ENCODE data around the gene SCYL1. TPM values are rescaled to one million over a fixed set of nuclear protein-coding genes. Genes with fewer than 3 reads are reported as not detected.

The SCYL1 gene
- total RNA-seq, 6 donors from 2014 or later = 64.0 to 120 (median 88.8) TPM

DNA sequence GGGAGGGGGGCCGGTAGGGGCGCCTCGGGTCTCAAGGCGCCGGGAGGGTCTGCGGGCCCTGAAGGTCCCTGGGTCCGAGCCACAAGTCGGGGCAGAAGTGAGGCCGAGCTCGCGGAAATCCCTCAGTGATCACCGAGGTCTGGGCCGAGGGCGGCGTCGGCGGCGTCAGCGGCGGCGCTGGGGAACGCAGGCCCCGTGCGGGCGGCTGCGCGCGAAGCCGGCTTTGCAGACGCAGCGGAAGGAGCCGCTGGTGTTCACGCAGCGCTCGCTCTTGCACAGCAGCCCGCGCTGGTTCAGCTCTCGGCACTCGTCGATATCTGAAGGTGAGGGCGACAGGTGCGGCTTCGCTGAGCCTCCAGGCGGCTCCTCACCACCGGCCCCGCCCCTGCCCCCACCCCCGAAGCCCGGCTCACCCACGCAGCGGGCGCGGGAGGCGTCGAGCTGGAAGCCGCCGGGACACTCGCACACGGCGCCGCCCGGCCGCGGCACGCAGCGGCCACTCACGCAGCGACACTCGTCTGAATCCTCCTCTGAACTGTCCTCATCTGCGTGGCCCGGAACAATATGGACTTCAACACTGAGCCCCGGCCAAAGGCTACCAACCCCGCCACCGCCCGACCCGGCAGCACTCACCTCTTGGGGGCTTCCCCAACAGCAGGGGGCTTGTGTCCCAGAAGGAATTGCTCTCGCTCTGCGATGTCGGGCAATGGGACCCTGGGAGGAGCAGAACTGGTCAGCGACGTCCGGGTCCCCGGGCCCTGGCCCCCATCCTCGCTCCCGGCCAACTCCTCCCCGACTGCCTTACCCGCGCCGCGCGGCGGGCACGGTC lies 14.2 kb downstream of the SCYL1 start:
- no peak for TF ChIP-seq EP300 (IDR thresholded peaks at IDR 0.05)
- TF ChIP-seq, protein P1, sequence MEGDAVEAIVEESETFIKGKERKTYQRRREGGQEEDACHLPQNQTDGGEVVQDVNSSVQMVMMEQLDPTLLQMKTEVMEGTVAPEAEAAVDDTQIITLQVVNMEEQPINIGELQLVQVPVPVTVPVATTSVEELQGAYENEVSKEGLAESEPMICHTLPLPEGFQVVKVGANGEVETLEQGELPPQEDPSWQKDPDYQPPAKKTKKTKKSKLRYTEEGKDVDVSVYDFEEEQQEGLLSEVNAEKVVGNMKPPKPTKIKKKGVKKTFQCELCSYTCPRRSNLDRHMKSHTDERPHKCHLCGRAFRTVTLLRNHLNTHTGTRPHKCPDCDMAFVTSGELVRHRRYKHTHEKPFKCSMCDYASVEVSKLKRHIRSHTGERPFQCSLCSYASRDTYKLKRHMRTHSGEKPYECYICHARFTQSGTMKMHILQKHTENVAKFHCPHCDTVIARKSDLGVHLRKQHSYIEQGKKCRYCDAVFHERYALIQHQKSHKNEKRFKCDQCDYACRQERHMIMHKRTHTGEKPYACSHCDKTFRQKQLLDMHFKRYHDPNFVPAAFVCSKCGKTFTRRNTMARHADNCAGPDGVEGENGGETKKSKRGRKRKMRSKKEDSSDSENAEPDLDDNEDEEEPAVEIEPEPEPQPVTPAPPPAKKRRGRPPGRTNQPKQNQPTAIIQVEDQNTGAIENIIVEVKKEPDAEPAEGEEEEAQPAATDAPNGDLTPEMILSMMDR (IDR thresholded peaks at IDR 0.05) = no peak
- TF ChIP-seq POLR2A (IDR thresholded peaks at IDR 0.05) = no peak
- TF ChIP-seq POLR2AphosphoS5 (IDR thresholded peaks at IDR 0.05) = no peak
- DNase-seq (peak in 1 of 2 donors; percentile 87), ATAC-seq (ENCODE audit: low FRiP score in 2 of 2) (no peak)
- Histone ChIP-seq H3K27me3 (no peaks in the 10 kb centered on the region), H3K4me1 (peaks cover 18 to 31% (median 23%) of the 10 kb centered on the region in 4 donors), H3K27ac (peak overlapping the region; percentile 82 to 94 (median 90)), H3K9me3 (no peaks in the 10 kb centered on the region), H3K36me3 (peaks cover 0 to 52% (median 38%) of the 10 kb centered on the region in 4 donors), H3K4me3 (peak overlapping the region in 3 of 4 donors; percentile 48 to 68 (median 66))
- 91 to 93% methylated on average over 35 to 83 of the region's 92 CpGs for WGBS, 2 donors

GRCh38 chr11:65539744-65540289 lies 14.9 kb downstream of the SCYL1 start:
- peaks cover 0 to 46% (median 37%) of the 10 kb centered on the region in 4 donors for H3K36me3 ChIP-seq
- DNase-seq = peak; percentile 56 to 93
- no peaks in the 10 kb centered on the region for H3K9me3 ChIP-seq
- H3K4me3 ChIP-seq = peak overlapping the region; percentile 8 to 68 (median 57)
- WGBS, 2 donors = 15 to 28% methylated on average over 4 to 34 of the region's 60 CpGs
- H3K27me3 ChIP-seq = no peaks in the 10 kb centered on the region
- peaks cover 18 to 31% (median 23%) of the 10 kb centered on the region in 4 donors for H3K4me1 ChIP-seq
- ATAC-seq (ENCODE audit: low FRiP score in 2 of 2) = no peak
- H3K27ac ChIP-seq = peak overlapping the region; percentile 82 to 94 (median 90)
- TF ChIP-seq POLR2A (IDR thresholded peaks at IDR 0.05) (peak in 2 of 4 donors; percentile 35 to 40), EP300 (IDR thresholded peaks at IDR 0.05) (no peak), POLR2AphosphoS5 (IDR thresholded peaks at IDR 0.05) (no peak)
- TF ChIP-seq, protein P1 (IDR thresholded peaks at IDR 0.05) = peak in 1 of 6 experiments; percentile 62

GRCh38 chr11:65540290-65541092 lies 15.6 kb downstream of the SCYL1 start:
- DNase-seq (peak; percentile 95 to 99), ATAC-seq (ENCODE audit: low FRiP score in 2 of 2) (peak; percentile 95 to 96)
- Histone ChIP-seq H3K27ac (peak overlapping the region; percentile 82 to 94 (median 90)), H3K27me3 (no peaks in the 10 kb centered on the region), H3K4me3 (peak overlapping the region; percentile 8 to 68 (median 57)), H3K4me1 (peaks cover 18 to 33% (median 23%) of the 10 kb centered on the region in 4 donors), H3K36me3 (peaks cover 0 to 42% (median 31%) of the 10 kb centered on the region in 4 donors), H3K9me3 (no peaks in the 10 kb centered on the region)
- TF ChIP-seq EP300 (IDR thresholded peaks at IDR 0.05) = no peak
- TF ChIP-seq, protein P1 (IDR thresholded peaks at IDR 0.05) = peak; percentile 80 to 98 (median 96)
- TF ChIP-seq POLR2A (IDR thresholded peaks at IDR 0.05) = peak in 1 of 4 donors; percentile 66
- peak; percentile 48 to 82 for TF ChIP-seq POLR2AphosphoS5 (IDR thresholded peaks at IDR 0.05)
- WGBS, 2 donors = 0 to 28% methylated on average over 11 to 23 of the region's 78 CpGs

DNA sequence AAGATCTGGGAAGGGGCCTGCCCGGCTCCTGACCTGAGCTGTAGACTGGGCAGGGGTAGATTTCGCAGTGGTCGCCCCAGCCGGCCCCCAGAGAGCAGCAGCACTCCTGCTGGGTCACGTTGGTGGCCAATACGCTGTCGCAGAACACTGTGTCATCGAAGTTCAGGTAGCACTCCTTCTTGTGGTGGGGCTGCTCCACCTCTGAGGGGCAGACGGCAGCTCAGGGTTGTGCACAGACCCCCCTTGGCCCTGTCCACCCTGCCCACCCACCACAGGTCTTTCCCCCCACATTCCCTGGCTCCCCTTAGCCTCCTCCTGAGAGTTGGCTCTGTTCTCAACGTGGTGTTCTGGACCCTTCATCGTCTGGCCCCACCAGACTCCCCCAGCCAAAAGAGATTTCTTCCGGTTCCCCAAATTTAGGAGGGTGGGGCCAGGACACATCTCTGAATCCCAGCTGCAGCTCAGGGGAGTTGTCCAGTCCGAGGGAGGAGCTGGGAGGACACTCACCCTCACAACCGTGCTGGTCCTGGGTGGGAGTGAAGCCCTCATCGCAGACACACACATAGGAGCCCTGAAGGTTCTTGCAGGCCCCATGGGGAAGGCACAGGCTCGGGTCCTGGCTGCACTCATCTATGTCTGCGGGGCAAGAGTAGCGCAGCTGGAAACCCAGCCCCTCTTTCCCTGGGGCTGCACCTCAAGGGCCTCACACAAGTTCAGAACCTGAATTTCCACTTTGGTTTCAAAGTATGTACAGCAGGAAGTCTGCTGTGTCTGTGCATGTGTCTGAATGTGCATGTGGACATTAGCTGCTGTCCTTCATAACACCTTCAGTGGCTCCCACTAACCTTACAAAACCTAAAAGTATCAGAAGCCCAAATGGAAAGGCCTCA lies 16.5 kb downstream of the SCYL1 start:
- WGBS, 2 donors = 23 to 53% methylated on average over 13 to 18 of the region's 18 CpGs
- H3K4me3 ChIP-seq = peak overlapping the region in 3 of 4 donors; percentile 48 to 68 (median 66)
- TF ChIP-seq, protein P1 (IDR thresholded peaks at IDR 0.05) = peak in 1 of 6 experiments; percentile 37
- peak in 1 of 4 donors; percentile 30 for TF ChIP-seq POLR2A (IDR thresholded peaks at IDR 0.05)
- no peak for TF ChIP-seq POLR2AphosphoS5 (IDR thresholded peaks at IDR 0.05)
- TF ChIP-seq EP300 (IDR thresholded peaks at IDR 0.05) = no peak
- H3K36me3 ChIP-seq = peaks cover 0 to 33% (median 25%) of the 10 kb centered on the region in 4 donors
- H3K9me3 ChIP-seq = no peaks in the 10 kb centered on the region
- peak in 1 of 2 donors; percentile 57 for DNase-seq
- no peaks in the 10 kb centered on the region for H3K27me3 ChIP-seq
- peaks cover 18 to 42% (median 27%) of the 10 kb centered on the region in 4 donors for H3K4me1 ChIP-seq
- H3K27ac ChIP-seq = peak overlapping the region; percentile 82 to 94 (median 90)
- peak in 1 of 2 donors; percentile 4 for ATAC-seq (ENCODE audit: low FRiP score in 2 of 2)
